Testis (tissue), 2 donors: ENCODE results near the gene PAX3.

Experiments
- CTCF ChIP-seq, 3 experiments: fragments of 450-650 bp in 2 of 3; fragments of 200-600 bp in 1 of 3; sonication (generic) in 1 of 3; IDR thresholded peaks; one replicate each; pipeline ENCODE4 v1.5.1; 2016 to 2019; ENCODE audit warnings: antibody characterized with exemption in 3 of 3, mild to moderate bottlenecking in 2 of 3, moderate library complexity in 1 of 3
- POLR2A ChIP-seq: fragments of 450-650 bp; IDR thresholded peaks from one replicate; pipeline ENCODE4 v1.6.1; 2017; ENCODE audit warnings: antibody characterized with exemption, mild to moderate bottlenecking, moderate library complexity

GRCh38 chr2:222298001-222298310, 842 bp downstream of the PAX3 start:
- TF ChIP-seq CTCF (IDR thresholded peaks at IDR 0.05) (no peak), POLR2A (no peak)
